ENCODE data around the gene PRPF18. TPM values are rescaled to one million over a fixed set of nuclear protein-coding genes. Genes with fewer than 3 reads are reported as not detected.

Gene PRPF18
- total and polyA plus RNA-seq, 2 of the 4 experiments (the other 2 are of a cell fraction), result 10.0 to 16.9 TPM

DNA sequence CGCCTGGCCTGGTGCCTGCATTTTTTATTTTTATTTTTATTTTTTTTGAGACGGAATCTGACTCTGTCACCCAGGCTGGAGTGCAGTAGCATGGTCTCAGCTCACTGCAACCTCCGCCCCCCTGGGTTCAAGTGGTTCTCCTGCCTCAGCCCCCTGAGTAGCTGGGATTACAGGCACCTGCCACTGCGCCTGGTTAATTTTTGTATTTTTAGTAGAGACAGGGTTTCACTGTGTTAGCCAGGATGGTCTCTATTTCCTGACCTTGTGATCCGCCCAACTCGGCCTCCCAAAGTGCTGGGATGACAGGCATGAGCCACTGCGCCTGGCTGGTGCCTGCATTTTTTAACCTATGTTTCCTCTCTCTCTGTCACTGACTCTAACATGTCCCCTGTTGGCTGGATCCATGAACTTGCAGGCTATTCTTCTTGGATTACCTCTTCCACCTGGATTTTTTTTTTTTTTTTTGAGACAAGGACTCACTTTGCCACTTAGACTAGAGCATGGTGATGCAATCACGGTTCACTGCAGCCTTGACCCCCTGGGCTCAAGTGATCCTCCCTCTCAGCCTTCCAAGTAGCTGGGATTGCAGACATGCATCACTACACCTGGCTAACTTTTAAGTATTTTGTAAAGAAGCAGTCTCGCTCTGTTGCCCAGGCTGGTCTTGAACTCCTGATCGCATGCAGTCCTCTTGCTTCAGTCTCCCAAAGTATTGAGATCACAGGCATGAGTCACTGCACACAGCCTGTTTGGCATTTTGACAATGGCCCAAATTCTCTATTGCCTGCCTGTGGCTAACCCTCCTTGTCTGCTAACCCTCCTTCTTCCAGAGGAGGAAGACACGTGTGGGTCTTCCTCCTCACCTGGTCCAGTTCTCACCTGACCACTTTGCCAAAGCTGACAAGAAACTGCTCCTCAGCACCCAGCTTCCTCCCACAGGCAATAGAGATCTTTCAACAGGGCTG, 23.0 kb upstream of the PRPF18 start:
- dilution Hi-C loops (cut with HindIII; ENCODE audit: low sequenced_read_pairs, unreplicated experiment) (no loop called here), in situ Hi-C loops (cut with MboI; ENCODE audit: low sequenced_read_pairs) (no loop called here), intact Hi-C loops (cut with micrococcal nuclease) (no loop called here)
- DNase-seq, result peak; percentile 1
- H3K9ac ChIP-seq (ENCODE audit: low read depth, low read length), result no peak overlapping the region
- no TSS peak for BruUV-seq (replicated peaks)
- H2BK15ac ChIP-seq (ENCODE audit: low read depth, low read length), result no peak overlapping the region
- peaks cover 8% of the 10 kb centered on the region for H3K27me3 ChIP-seq (ENCODE audit: control insufficient read depth, insufficient read depth, low read length)
- ATAC-seq (ENCODE audit: low read depth), result no peak
- H3K4me2 ChIP-seq (ENCODE audit: low read depth, low read length), result no peak overlapping the region
- CTCF ChIA-PET, result no interaction called here
- no peak overlapping the region for H2AFZ ChIP-seq (replicated peaks; ENCODE audit: low read length, poor library complexity)
- no peak overlapping the region for H2BK120ac ChIP-seq (ENCODE audit: low read depth, low read length)
- TF ChIP-seq CEBPB (IDR thresholded peaks at IDR 0.05; ENCODE audit: low read depth, low read length), result 0 out of 2 replicates have a peak, but pooled peaks have one; percentile 8
- no peak for TF ChIP-seq RCOR1 (IDR thresholded peaks at IDR 0.05; ENCODE audit: insufficient replicate concordance, low read length)
- TF ChIP-seq CHD1 (IDR thresholded peaks at IDR 0.05; ENCODE audit: low read depth, low read length), result no peak
- TF ChIP-seq RAD21 (IDR thresholded peaks at IDR 0.05; ENCODE audit: low read length), result no peak
- TF ChIP-seq RFX5 (IDR thresholded peaks at IDR 0.05; ENCODE audit: low read depth, low read length), result no peak
- TF ChIP-seq BHLHE40 (IDR thresholded peaks at IDR 0.05; ENCODE audit: low read depth, low read length), result no peak
- TF ChIP-seq MXI1 (IDR thresholded peaks at IDR 0.05; ENCODE audit: borderline replicate concordance, low read depth, low read length), result no peak
- H3K23ac ChIP-seq (ENCODE audit: low read depth, low read length), result no peak overlapping the region
- H3K18ac ChIP-seq (ENCODE audit: low read depth, low read length), result no peak overlapping the region
- WGBS, 2 experiments (ENCODE audit: extremely low coverage in 2 of 2, insufficient read length in 1 of 2), result 72% methylated on average over 5 of the region's 11 CpGs; no CpG with 5 or more reads in 1 of the 2 experiments
- H3K4me1 ChIP-seq (ENCODE audit: control insufficient read depth, insufficient read depth, low read length), result no peaks in the 10 kb centered on the region
- H2BK5ac ChIP-seq (ENCODE audit: low read depth, low read length, poor library complexity, severe bottlenecking), result no peak overlapping the region
- H3K36me3 ChIP-seq (ENCODE audit: control insufficient read depth, insufficient read depth, low read length), result no peaks in the 10 kb centered on the region
- no peak overlapping the region for H3K4me3 ChIP-seq (ENCODE audit: insufficient read depth, low read depth, low read length)
- no peak overlapping the region for H4K8ac ChIP-seq (ENCODE audit: low read depth in 2 of 2, low read length in 2 of 2)
- H2AK9ac ChIP-seq (replicated peaks; ENCODE audit: low read depth, low read length, poor library complexity), result no peak overlapping the region
- no peaks in the 10 kb centered on the region for H4K20me1 ChIP-seq (ENCODE audit: insufficient read depth, low read length)
- H3K9me1 ChIP-seq (ENCODE audit: insufficient read depth, low read length), result no peaks in the 10 kb centered on the region
- H3K27ac ChIP-seq (ENCODE audit: insufficient read depth, low read length), result no peak overlapping the region
- no peak overlapping the region for H2BK20ac ChIP-seq (ENCODE audit: low read depth, low read length)
- no peak overlapping the region for H2AK5ac ChIP-seq (ENCODE audit: low read depth, low read length)
- no peak overlapping the region for H3K56ac ChIP-seq (ENCODE audit: extremely low read depth, insufficient read depth, low read length)
- H4K91ac ChIP-seq (ENCODE audit: insufficient read depth, low read depth, low read length), result no peak overlapping the region
- no peaks in the 10 kb centered on the region for H3K79me1 ChIP-seq (ENCODE audit: low read depth in 1 of 2, low read length in 2 of 2)
- no peak overlapping the region for H4K5ac ChIP-seq (ENCODE audit: low read depth, low read length)
- POLR2A ChIA-PET (ENCODE audit: unreplicated experiment), result no interaction called here
- peaks cover 7% of the 10 kb centered on the region for H3K9me3 ChIP-seq (ENCODE audit: control insufficient read depth, insufficient read depth, low read length)
- H3K14ac ChIP-seq (replicated peaks; ENCODE audit: low read depth, low read length), result no peak overlapping the region
- H3K4ac ChIP-seq (ENCODE audit: low read depth, low read length), result no peak overlapping the region

All from IMR-90 (cell line).